ENCODE measurements around the gene RHPN2. TPM values are rescaled to one million over a fixed set of nuclear protein-coding genes. Genes with fewer than 3 reads are reported as not detected.

Gene RHPN2
- total and polyA plus RNA-seq, 2 donors from 2014 or later: 13.5 to 50.3 TPM

DNA sequence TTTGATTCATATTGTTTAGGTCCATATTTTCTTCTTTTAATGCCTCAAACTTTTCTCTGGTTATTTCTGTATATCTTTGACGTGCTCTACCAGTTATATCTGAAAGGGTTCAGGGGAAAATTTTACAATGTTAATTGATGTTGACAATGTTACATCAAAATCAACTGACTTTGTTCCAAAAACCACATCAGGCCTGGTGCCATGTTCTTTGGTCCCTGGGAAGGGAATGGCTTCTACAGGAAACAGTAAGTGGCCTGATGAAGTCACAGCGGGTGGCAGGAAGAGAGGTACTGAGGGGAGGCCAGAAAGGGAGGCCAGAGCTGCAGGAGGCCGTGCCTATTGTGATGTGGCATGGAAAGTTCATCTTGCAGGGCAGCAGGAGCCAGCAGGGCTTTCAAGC is 131.1 kb downstream of the RHPN2 start:
- peaks cover 0 to 11% (median 5%) of the 10 kb centered on the region in 3 donors for H3K36me3 ChIP-seq (ENCODE audit: control insufficient read depth in 2 of 3, insufficient read depth in 3 of 3, low read length in 3 of 3)

DNA sequence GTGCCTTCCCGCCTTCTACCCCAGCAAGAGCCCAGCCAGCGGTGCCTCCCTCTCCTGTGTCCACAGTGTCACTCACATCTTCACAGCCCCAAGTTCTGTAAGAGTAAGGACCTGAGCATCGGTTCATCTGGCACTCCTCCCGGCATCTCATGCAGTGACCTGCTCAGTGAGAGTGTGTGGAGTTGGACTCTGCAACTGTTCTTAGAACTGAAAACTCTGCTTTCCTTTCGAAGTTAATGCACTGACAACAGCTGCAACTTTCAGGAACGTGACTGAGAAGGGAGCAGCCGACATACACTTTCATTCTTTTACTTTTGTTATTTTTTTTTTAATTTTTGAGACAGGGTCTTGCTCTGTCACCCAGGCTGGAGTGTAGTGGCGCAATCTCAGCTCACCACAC is 134.1 kb downstream of the RHPN2 start:
- no peaks in the 10 kb centered on the region for H3K27me3 ChIP-seq (ENCODE audit: control insufficient read depth, insufficient read depth, low read length)
- H3K9ac ChIP-seq (ENCODE audit: low read length in 3 of 3): no peak overlapping the region
- H3K27ac ChIP-seq (ENCODE audit: low read depth in 2 of 2, low read length in 2 of 2): no peak overlapping the region
- peaks cover 0 to 11% (median 10%) of the 10 kb centered on the region in 3 donors for H3K36me3 ChIP-seq (ENCODE audit: control insufficient read depth in 2 of 3, insufficient read depth in 3 of 3, low read length in 3 of 3)
- H3K4me3 ChIP-seq (ENCODE audit: low read length in 3 of 3): no peak overlapping the region
- intact Hi-C loops (cut with DNase I): no loop called here
- DNase-seq: no peak
- no peak for FAIRE-seq
- H3K9me3 ChIP-seq (ENCODE audit: control insufficient read depth in 2 of 3, insufficient read depth in 1 of 3, low read length in 3 of 3): peaks cover 0 to 4% (median 2%) of the 10 kb centered on the region in 3 donors
- TF ChIP-seq, protein P1, sequence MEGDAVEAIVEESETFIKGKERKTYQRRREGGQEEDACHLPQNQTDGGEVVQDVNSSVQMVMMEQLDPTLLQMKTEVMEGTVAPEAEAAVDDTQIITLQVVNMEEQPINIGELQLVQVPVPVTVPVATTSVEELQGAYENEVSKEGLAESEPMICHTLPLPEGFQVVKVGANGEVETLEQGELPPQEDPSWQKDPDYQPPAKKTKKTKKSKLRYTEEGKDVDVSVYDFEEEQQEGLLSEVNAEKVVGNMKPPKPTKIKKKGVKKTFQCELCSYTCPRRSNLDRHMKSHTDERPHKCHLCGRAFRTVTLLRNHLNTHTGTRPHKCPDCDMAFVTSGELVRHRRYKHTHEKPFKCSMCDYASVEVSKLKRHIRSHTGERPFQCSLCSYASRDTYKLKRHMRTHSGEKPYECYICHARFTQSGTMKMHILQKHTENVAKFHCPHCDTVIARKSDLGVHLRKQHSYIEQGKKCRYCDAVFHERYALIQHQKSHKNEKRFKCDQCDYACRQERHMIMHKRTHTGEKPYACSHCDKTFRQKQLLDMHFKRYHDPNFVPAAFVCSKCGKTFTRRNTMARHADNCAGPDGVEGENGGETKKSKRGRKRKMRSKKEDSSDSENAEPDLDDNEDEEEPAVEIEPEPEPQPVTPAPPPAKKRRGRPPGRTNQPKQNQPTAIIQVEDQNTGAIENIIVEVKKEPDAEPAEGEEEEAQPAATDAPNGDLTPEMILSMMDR (IDR thresholded peaks at IDR 0.05; ENCODE audit: borderline replicate concordance, extremely low read depth, insufficient read depth): no peak
- no peaks in the 10 kb centered on the region for H3K4me1 ChIP-seq (ENCODE audit: control insufficient read depth in 2 of 3, insufficient read depth in 2 of 3, low read depth in 1 of 3, low read length in 3 of 3)

More for the DNA sequence above, 131.1 kb downstream of the RHPN2 start:
- Histone ChIP-seq H3K9me3 (ENCODE audit: control insufficient read depth in 2 of 3, insufficient read depth in 1 of 3, low read length in 3 of 3) (no peaks in the 10 kb centered on the region), H3K27me3 (ENCODE audit: control insufficient read depth, insufficient read depth, low read length) (no peaks in the 10 kb centered on the region), H3K4me3 (ENCODE audit: low read length in 3 of 3) (no peak overlapping the region), H3K9ac (ENCODE audit: low read length in 3 of 3) (no peak overlapping the region), H3K27ac (ENCODE audit: low read depth in 2 of 2, low read length in 2 of 2) (no peak overlapping the region), H3K4me1 (ENCODE audit: control insufficient read depth in 2 of 3, insufficient read depth in 2 of 3, low read depth in 1 of 3, low read length in 3 of 3) (no peaks in the 10 kb centered on the region)
- TF ChIP-seq, protein P1 (IDR thresholded peaks at IDR 0.05; ENCODE audit: borderline replicate concordance, extremely low read depth, insufficient read depth): no peak
- no peak for DNase-seq
- no peak for FAIRE-seq
- intact Hi-C loops (cut with DNase I): no loop called here

DNA sequence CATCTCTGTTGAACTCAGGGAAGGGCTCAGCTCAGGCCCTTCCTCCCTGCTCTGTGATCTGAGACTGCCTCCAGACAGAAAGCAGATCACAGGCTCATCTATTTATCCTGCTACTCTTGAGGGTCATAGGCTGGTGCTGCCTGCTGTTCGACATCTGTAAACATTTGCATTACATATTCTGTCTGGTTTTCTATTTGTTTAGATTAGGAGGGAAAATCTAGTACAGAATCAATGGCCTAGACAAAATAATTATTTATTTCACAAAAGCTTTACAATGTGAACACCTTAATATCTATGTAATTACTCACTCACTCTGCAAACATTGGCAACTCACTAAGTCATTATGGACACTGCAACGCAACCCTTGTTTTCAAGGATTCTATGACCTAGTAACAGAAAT is 135.9 kb downstream of the RHPN2 start:
- Histone ChIP-seq H3K9me3 (ENCODE audit: control insufficient read depth in 2 of 3, insufficient read depth in 1 of 3, low read length in 3 of 3) (peaks cover 0 to 4% (median 2%) of the 10 kb centered on the region in 3 donors), H3K36me3 (ENCODE audit: control insufficient read depth in 2 of 3, insufficient read depth in 3 of 3, low read length in 3 of 3) (peaks cover 2 to 21% (median 12%) of the 10 kb centered on the region in 3 donors), H3K9ac (ENCODE audit: low read length in 3 of 3) (no peak overlapping the region), H3K27ac (ENCODE audit: low read depth in 2 of 2, low read length in 2 of 2) (no peak overlapping the region), H3K27me3 (ENCODE audit: control insufficient read depth, insufficient read depth, low read length) (no peaks in the 10 kb centered on the region), H3K4me3 (ENCODE audit: low read length in 3 of 3) (no peak overlapping the region), H3K4me1 (ENCODE audit: control insufficient read depth in 2 of 3, insufficient read depth in 2 of 3, low read depth in 1 of 3, low read length in 3 of 3) (no peaks in the 10 kb centered on the region)
- intact Hi-C loops (cut with DNase I): no loop called here
- TF ChIP-seq, protein P1 (IDR thresholded peaks at IDR 0.05; ENCODE audit: borderline replicate concordance, extremely low read depth, insufficient read depth): no peak
- no peak for FAIRE-seq
- no peak for DNase-seq

Other genes starting within 250 kb of the RHPN2 start
- gene SLC7A9, start 195.1 kb downstream of the RHPN2 start, total RNA-seq: 2.6 TPM
- 40.0 TPM for gene SLC7A9, start 195.1 kb downstream of the RHPN2 start, polyA plus RNA-seq (ENCODE audit: insufficient read depth, low read depth, low replicate concordance)
- 24.0 TPM for gene CEP89, start 92.9 kb downstream of the RHPN2 start, total RNA-seq
- 12.4 TPM for gene CEP89, start 92.9 kb downstream of the RHPN2 start, polyA plus RNA-seq (ENCODE audit: insufficient read depth, low read depth, low replicate concordance)
- gene FAAP24, start 92.6 kb downstream of the RHPN2 start, total RNA-seq: 2.0 TPM
- gene FAAP24, start 92.6 kb downstream of the RHPN2 start, polyA plus RNA-seq (ENCODE audit: insufficient read depth, low read depth, low replicate concordance): 1.4 TPM
- 9.1 TPM for gene GPATCH1, start 16.3 kb upstream of the RHPN2 start, total RNA-seq
- gene GPATCH1, start 16.3 kb upstream of the RHPN2 start, polyA plus RNA-seq (ENCODE audit: insufficient read depth, low read depth, low replicate concordance): 4.3 TPM
- not detected for gene WDR88, start 67.2 kb upstream of the RHPN2 start, total RNA-seq
- not detected for gene WDR88, start 67.2 kb upstream of the RHPN2 start, polyA plus RNA-seq (ENCODE audit: insufficient read depth, low read depth, low replicate concordance)
- gene LRP3, start 129.4 kb upstream of the RHPN2 start, total RNA-seq: 23.8 TPM
- gene LRP3, start 129.4 kb upstream of the RHPN2 start, polyA plus RNA-seq (ENCODE audit: insufficient read depth, low read depth, low replicate concordance): 13.9 TPM
- not detected for gene SLC7A10, start 161.0 kb upstream of the RHPN2 start, total RNA-seq
- 0.41 TPM for gene SLC7A10, start 161.0 kb upstream of the RHPN2 start, polyA plus RNA-seq (ENCODE audit: insufficient read depth, low read depth, low replicate concordance)
- gene CEBPA, start 237.6 kb upstream of the RHPN2 start, total RNA-seq: 7.1 TPM
- gene CEBPA, start 237.6 kb upstream of the RHPN2 start, polyA plus RNA-seq (ENCODE audit: insufficient read depth, low read depth, low replicate concordance): 6.6 TPM